GM18873 (cell line): Measurements from ENCODE around the gene PICALM.

Source experiments
- ATAC-seq: cut with Tn5 transposase; IDR thresholded peaks from one replicate; pipeline ENCODE4 v1.9.1; 2021; ENCODE audit warnings: mild to moderate bottlenecking, moderate library complexity, moderate number of reproducible peaks; ENCODE audit not compliant: unreplicated experiment, low FRiP score

PICALM gene

DNA sequence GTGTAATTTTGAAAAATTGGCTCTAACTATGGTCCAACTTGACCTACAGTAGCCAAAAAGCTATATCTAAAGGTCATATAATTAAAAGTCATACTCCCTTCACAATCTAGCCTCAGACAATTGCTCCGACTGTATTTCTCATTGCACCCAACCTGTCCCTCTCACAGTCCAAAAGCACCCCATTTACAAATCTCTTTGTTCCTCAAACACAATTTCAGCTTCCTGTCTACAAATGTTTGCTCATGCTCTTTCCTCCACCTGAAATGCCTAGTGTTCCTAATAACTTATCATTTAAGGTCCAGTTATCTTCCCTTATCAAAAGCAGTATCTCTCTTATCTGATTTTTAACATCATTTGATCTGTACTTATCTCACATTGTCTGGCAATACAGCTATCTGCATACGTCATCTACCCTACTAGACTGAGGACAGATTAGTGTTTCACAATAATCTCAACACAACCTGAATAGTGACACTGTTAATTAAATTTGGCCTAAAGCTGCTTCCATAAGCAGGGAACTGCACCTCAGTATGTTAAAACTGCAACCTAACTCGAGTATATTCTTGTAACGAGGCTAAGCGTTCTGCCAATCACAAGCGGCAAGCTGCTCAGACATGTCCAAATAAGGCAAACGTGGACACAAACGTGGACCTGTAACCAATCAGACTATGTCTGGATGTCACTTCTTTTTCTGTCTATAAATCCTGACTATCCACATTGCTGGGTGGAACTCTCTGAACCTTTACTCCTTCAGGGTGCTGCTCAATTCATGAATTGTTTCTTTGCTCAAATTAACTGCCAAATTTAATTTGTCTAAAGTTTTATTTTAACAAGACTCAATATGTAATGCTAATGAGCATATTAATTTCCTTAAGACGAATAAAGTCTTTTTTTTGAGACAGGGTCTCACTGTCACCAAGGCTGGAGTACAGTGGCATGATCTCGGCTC is 15.9 kb downstream of the PICALM start:
- no peak for ATAC-seq

DNA sequence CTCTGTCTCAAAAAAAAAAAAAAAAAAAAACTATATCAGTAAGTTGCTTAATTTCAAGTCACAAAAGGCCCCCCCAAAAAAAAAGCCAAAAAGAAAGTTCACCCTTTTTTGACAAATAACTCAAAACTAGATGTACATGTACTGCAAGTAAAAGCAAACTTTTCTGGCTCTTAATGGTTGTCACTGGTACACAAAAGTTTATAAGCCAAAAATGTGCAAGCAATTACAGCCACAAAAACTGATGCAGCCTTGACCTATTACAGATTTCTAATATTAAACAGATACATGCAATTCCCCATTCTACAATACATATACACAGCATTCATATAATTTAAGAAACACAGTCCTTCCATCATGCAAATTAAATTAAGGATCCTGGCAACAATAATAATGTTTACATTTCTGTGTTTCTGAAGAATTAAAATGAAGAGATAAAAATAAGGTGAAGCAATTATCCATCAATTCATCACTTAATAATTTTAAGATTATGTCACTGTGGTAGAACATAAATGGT is 18.6 kb downstream of the PICALM start:
- no peak for ATAC-seq

DNA sequence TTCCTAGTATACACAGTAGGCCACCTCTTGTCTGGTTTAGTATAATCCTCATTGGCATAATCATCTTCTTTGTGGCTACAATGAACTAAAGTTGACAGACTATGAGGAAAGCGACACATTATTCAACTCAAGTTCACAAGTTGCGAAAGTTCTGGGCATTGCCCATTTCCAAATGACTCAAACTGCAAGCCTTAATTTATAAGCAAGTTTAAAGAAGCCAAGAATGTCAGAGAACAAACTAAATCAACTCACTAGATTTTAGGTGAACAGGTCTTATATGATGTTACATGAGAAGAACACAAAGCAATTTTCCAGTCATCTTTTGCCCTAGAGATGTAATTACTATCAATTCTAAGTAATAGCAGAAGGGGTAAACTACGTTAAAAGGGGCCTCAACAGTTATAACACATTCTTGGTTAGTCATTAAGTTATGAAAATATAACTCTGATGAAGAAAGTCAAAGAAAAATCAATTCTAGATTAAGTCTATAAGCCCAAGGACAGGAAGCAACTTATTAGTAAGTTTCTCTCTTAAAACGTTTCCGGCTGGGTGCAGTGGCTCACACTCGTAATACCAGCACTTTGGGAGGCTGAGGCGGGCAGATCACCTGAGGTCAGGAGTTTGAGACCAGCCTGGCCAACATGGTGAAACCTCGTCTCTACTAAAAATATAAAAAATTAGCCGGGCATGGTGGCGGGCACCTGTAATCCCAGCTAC is 21.5 kb downstream of the PICALM start:
- ATAC-seq = no peak

DNA sequence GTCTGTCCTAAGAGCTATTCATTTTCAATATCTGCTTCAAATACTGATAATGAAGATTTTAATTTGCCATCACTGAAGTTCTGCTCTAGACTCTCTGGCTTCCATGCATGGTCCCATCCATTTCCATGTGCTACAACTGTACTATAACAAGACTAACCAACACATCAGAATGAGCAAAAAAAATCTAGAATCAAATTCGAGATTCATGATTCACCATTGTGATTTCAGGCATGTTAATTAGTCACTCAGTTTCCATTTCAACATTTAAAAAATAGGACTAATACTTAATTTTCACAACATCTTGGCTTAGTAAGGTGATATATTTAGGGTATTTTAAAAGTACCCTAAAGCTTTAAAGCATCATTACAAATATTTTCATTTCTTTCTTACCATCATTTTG is 22.8 kb downstream of the PICALM start:
- no peak for ATAC-seq

DNA sequence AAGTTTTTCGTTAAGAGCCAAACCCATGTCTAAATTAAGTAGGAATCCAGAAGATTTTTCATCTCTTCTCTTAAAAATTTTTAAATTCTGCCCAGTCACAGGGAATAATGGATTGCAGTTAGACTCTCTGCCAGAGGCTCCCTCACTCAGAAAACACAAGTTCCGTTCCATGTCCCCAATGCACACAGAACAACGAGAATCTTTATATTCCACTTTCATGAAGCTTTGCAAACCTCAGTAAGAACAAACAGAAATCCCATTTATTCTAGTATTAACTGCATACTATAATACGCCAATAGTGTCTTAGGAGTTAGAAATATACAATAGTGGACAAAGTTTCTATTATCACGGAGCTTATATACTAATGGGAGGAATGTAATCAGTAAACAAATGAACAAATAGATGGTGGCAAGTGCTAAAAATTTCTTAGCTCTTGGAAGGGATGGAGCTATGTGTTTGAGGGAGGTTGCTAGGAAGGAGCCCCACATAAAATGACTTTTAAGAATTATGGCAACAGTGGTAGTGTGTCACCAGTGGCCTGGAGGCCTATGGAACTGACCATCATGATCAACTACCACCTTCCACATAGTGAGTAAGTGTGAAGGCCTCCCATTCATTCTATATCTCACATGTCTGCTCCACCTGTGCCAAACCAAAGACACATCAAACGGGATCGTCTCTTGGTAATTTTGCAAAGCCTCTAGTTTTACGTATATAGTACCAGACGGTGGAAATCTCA is 24.9 kb downstream of the PICALM start:
- no peak for ATAC-seq

DNA sequence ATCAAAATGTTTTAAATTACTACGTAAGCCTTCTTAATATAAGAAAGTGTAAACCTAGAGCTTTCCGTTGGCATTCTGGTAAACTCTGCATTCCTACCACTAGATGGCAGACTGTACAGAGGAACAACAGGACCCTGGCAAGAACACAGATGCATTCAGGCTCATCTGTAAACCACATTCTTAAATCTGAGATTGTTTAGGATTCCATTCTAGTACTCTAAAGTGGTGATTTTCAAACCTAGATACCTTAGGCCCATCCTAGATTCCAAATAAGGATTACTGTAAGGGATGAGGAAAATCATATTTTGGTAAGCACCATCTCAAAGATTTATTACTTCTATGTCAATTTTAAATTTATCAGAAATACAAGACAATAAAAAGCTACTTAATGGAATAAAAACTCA is 26.9 kb downstream of the PICALM start:
- ATAC-seq = peak; percentile 55

DNA sequence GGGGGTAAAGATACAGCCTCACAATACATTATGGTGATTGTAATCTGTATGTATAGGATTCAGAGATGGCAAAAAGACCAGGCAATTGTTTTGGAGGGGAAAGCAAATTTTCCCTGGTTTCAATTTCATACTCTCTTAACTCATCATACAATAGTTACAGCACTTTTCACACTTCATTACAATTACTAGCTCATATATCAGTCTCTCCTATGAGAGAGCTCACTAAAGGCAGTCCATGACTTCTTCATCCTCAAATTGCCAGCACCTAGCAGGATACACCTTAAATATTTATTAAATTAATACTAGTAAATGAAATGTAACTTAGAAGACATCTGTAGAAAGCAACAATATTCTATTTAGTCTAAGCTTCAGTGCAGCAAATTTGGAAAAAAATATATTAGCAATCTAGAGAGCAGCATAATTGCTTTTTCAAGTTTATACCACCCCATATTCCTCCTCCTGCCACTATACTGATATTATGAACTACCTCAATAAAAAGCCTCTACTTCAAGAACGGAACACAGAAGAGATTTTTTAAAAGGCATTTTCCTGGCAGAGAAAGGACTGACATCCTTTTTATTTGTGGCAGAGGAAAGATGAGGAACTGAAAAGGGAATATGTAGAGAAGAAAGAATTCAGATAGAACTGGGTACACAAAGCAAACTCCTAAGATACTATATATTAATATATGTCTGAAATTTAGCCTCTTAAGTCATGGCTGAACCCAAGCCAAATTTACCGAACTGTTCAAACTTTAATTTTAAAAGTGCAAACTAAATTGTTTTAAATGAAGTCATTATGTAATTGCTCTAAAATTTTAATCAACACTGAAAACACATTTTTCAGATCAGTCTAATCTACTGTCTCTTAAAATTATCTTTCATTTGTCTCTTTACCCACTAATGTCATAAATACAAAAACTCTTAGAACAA is 27.7 kb downstream of the PICALM start:
- no peak for ATAC-seq

DNA sequence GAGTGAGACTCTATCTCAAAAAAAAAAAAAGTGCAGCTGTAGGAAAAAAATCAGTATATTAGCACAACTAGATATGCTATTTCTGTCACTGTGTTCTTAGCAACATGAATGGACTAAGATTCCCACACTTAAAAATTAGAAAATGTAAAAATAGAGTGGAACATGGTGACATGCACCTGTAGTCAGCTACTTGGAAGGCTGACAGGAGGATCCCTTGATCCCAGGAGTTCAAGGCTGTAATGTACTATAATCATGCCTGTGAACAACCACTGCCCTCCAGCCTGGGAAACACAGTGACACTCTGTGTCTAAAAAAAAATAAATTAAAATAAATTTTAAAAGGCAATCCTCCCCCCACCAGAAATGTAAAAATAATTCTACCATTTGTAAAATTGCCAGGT is 29.8 kb downstream of the PICALM start:
- ATAC-seq = no peak

DNA sequence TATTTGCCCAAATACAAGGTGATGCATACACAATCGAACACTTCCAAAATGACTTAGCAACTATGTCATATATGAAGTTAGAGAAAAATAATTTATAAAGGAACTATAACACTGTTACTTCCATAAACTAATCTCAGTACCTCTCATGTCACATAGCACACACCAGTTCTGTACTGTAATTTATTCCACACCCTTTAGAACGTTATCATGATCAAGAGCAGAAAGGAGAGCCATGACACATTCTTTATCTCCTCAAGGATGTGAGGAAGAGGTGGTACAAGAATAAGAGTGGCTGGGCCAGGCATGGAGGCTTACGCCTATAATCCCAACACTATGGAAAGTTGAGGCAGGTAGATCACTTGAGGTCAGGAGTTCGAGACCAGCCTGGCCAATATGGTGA is 31.1 kb downstream of the PICALM start:
- ATAC-seq = no peak

DNA sequence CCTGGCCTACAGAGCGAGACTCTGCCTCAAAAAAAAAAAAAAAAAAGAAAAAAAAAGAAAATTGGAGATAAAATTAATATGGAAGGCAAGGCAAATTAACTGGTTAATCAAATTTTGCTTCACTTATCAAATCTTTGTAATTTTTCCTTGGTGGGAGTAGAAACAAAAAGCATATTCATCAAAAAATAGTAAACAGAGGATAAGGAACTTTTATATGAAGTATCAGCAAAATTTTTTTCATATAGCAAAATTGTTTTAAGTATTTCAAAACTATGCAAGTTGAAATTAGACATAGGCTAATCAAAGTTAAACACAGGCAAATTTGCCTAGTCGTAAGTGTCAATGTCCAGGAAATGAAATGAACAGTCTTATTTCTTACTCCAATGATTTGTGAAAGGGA is 33.0 kb downstream of the PICALM start:
- ATAC-seq = no peak

DNA sequence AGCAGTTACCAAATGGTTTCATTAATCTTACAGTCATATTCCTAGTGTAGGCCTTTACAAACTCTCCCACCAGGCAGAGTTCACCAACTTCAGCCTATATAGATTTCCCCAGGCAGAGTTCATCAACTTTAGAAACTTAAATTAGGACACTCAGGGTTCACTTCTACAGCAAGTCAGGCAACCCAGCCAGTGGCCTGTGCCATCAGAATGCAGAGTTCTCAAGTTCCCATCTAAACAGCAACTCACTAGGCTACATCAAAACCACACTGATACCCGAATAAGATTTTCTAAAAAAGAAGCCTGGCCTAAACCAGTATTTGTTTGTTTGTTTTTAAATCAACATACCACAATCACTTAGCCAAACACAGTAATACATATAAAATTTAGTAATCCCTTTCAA is 33.7 kb downstream of the PICALM start:
- no peak for ATAC-seq

DNA sequence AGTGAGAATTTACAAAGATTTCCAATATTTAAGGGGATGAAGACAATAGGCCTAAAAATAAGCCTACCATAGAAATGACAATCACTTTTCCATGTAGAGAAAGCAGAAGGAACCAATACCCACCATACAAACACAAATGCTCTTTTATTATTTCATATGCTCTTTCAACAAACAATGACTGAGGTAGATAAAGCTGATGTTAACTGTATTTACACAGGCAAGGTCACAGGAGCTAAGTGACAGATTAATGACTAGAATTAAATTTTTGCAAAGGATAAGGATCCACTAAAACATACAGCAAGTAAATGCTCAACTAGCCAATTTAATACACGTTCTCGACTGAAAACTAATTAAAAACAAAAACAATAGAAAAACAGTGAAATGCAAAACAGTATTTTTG is 34.2 kb downstream of the PICALM start:
- no peak for ATAC-seq

DNA sequence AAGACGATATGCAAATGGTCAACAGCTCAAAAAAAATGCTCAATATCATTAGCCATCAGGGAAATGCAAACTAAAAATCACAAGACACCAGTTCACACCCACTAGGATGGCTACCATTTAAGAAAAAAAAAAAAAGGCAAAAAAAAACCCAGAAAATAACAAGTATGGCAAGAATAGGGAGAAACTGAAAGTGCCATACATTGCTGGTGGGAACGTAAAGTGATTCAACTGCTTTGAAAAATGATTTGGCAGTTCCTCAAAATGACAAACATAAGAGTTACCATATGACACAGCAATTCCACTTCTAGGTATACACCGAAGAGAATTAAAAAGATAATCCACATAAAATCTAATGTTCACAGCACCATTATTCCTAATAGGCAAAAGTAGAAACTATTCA is 47.5 kb downstream of the PICALM start:
- ATAC-seq = no peak

DNA sequence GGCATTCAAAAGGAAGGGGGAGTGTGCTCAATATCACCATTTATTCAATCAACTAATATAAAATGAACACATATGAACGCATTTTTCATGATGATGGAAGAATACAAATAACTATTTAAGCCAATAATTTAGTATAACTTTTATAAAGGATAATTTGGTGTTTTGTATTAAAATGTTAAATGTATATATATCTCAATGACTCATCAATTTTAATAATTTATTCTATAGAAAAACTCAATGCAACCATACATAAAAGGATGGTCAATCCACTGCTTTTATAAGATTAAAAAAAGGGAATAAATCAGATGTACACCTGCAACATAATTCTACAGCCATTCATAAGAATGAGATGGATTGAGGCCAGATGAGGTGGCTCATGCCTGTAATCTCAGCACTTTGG is 50.6 kb downstream of the PICALM start:
- no peak for ATAC-seq

DNA sequence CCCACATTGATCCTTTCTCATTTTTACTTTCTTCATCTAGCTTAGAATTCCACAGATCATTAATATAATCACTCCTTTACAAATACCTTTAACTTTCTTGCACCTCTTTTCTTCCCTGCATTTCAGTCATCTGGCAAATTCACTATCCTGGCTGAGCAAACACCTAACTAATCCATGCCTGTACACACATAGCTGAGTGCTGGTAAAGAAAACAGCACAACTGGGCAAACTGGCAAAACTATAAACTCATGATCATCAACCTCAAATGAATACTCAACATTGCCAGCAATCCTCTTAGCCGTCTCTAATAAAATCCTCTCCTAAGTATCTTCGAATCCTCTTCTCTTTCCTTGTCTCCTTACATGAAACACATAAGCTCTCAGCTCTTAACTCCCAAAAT is 52.4 kb downstream of the PICALM start:
- ATAC-seq = no peak

DNA sequence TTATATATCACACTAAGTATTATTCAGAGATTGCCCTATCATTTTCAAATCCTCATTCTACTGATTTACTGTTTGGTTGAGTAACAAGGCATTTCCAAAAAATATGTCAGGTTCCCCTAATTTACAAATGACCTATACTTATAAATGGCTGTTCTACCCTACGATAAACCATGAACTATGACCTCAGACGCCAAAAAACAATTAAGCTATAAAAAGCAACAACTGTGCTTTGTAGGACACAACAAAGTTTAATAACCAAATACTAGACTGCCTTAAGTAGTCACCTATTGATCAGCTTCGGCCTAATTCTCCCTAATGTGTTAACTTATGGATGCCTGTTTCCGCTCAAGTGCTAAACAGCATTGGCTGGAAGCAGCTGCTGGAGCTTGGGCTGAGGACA is 53.2 kb downstream of the PICALM start:
- no peak for ATAC-seq

DNA sequence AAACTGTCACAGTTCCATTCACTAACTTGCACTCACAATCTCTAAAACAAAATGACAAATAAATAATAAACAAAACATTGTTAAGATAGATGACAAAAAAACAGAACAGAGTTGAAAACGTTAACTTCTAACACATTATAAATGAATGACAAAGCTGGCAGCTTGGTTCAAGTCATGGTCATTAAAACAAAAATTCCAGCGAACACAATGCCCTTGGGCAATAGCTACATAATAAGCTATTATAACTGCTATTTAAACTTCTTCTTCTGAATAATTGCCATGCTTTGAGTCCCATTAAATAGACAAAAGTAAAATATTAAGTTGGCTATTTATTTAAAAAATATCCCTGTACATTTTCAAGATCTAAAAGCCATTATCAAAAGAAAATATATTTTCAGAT is 54.7 kb downstream of the PICALM start:
- ATAC-seq = no peak

DNA sequence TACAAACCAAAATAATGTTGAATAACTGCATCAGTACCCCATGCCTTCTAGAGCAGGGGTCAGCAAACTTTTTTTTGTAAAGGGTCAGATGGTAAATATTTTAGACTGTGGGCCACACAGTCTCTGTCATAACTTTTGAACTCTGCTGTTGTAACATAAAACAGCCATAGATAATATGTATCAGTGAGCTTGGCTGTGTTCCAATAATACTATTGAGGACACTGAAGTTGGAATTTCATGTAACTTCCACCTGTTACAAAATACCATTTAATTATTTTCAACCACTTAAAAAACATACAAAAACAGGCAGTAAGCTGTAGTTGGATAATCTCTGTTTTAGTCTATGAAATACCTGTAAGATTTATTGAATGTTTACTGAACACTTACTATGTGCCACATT is 55.2 kb downstream of the PICALM start:
- no peak for ATAC-seq

DNA sequence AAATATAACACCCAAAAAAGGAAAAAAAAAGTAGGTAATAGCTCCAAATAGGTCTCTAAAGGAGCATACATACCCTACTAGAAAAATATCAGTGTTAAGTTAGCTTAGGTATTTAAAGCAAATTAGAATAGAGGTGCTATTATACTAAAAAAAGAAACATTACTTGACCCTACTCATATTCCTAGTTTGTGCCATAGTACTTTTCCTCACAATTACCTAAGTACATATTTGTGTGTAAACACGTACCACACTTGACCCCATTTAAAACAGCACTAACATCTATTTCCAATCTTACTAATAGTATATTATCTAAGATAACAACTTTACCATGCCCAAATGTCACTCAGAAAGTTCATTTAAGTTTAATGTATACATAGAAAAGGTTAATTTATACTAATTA is 57.7 kb downstream of the PICALM start:
- ATAC-seq = no peak

DNA sequence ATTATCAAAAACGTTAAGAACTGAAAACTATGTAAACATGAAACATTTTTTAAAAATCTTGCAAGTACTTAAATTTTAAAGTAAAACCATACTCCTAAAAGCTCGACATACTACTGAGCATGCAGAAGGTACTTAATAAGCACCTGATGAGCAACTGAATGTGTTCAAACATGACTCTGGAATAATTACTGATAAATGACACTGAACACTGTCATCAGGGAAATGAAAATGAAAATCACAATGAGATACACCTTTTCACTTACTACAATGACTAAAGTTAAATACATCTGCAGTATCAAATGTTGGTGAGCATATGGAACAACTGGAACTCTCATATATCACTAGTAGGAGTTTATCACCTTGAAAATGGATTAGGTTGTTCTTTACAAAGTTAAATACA is 65.2 kb downstream of the PICALM start:
- ATAC-seq = no peak
